ENCODE data around the gene UBQLN3.

The UBQLN3 gene

DNA sequence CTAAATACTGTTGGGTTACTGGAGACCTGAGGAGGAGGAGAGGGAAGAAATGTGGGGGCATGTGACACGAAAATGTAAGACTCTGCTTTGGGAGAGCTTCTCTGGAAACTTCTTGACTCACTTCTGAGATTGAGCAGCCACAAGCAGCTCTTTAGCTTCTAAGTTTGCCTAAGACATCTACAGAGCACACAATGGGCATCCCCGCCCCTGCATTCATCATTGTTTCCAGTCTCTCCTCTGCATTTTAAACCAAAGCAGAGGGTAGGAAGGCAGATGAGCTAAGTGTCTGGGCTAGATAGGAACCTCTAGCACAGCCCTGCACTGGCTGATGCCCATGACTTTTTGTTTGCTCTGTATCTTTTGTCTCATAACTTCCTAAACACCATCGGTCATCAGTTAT lies 23.3 kb downstream of the UBQLN3 start:
- TF ChIP-seq GATA3 (IDR thresholded peaks at IDR 0.05; ENCODE audit: low read depth, low read length) (no peak), GATA2 (IDR thresholded peaks at IDR 0.05; ENCODE audit: low read depth, low read length) (no peak)

- TF ChIP-seq GATA2 (IDR thresholded peaks at IDR 0.05; ENCODE audit: low read depth, low read length) = no peak
- TF ChIP-seq GATA3 (IDR thresholded peaks at IDR 0.05; ENCODE audit: low read depth, low read length) = no peak
Measured at GRCh38 chr11:5486003-5486402, 23.8 kb downstream of the UBQLN3 start.

- no peak for TF ChIP-seq GATA2 (IDR thresholded peaks at IDR 0.05; ENCODE audit: low read depth, low read length)
- no peak for TF ChIP-seq GATA3 (IDR thresholded peaks at IDR 0.05; ENCODE audit: low read depth, low read length)
Measured at GRCh38 chr11:5476186-5476819, 33.5 kb downstream of the UBQLN3 start.

DNA sequence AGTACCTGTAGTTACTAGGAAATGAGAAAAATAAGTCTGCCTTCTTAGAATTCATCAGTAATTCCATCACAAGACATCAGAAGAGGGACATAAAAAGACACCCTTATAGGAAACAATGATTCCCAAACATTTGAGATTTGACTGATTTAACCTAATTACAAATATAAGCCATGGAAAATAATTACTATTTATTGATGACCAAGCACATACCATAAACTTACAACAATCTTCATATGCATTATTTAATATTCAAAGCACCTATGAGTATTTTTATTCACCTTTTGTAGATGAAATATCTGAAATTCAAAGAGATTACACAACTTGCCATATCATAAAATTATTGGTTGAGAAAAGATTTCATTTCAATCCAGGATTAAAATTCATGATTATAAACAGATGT lies 35.8 kb downstream of the UBQLN3 start:
- TF ChIP-seq GATA2 (IDR thresholded peaks at IDR 0.05; ENCODE audit: low read depth, low read length) (no peak), GATA3 (IDR thresholded peaks at IDR 0.05; ENCODE audit: low read depth, low read length) (no peak)

DNA sequence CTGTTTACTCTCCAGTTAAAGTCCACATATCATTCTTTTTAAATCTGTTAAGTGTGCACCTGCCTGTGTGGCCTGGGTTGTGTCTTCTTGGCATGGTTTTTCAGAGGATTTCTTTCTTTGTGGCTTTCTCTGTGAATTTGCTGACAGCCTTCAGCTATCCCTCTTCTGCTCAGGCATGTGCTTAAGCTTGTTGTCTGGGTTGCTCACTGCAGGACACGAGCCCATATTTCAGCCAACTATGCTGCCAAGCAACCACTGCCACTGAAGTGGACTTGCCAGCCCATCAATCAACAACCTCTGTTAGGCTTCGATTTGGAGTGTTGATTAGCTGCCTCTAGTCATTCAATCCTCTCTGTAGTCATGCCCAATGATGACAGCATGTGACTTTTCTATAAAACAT lies 42.2 kb downstream of the UBQLN3 start:
- TF ChIP-seq GATA3 (IDR thresholded peaks at IDR 0.05; ENCODE audit: low read depth, low read length) = no peak
- TF ChIP-seq GATA2 (IDR thresholded peaks at IDR 0.05; ENCODE audit: low read depth, low read length) = no peak

GRCh38 chr11:5460983-5461621 lies 48.7 kb downstream of the UBQLN3 start:
- TF ChIP-seq GATA3 (IDR thresholded peaks at IDR 0.05; ENCODE audit: low read depth, low read length) (no peak), GATA2 (IDR thresholded peaks at IDR 0.05; ENCODE audit: low read depth, low read length) (no peak)

Data from SH-SY5Y (cell line).